ENCODE data around the gene WDR37.

Gene WDR37

GRCh38 chr10:1110674-1111119 lies 54.5 kb downstream of the WDR37 start:
- H3K27ac Mint-ChIP-seq, result peak overlapping the region; percentile 23 to 42 (median 32)
- peaks cover 71% of the 10 kb centered on the region for H3K36me3 Mint-ChIP-seq (ENCODE audit: low read depth)
- no peak for TF ChIP-seq CTCF (IDR thresholded peaks at IDR 0.05; ENCODE audit: unreplicated experiment in 3 of 3)
- H3K4me1 Mint-ChIP-seq, result no peaks in the 10 kb centered on the region
- no peaks in the 10 kb centered on the region for H3K27me3 Mint-ChIP-seq (ENCODE audit: low read depth)
- no peak overlapping the region for H3K4me3 Mint-ChIP-seq
- no peaks in the 10 kb centered on the region for H3K9me3 Mint-ChIP-seq

- TF ChIP-seq CTCF (IDR thresholded peaks at IDR 0.05; ENCODE audit: unreplicated experiment in 3 of 3), result no peak
- no peak overlapping the region for H3K4me3 Mint-ChIP-seq
- H3K27me3 Mint-ChIP-seq (ENCODE audit: low read depth), result no peaks in the 10 kb centered on the region
- no peak overlapping the region for H3K27ac Mint-ChIP-seq
- no peaks in the 10 kb centered on the region for H3K4me1 Mint-ChIP-seq
- peaks cover 73% of the 10 kb centered on the region for H3K36me3 Mint-ChIP-seq (ENCODE audit: low read depth)
- H3K9me3 Mint-ChIP-seq, result no peaks in the 10 kb centered on the region
Measured at GRCh38 chr10:1114315-1114714, 58.1 kb downstream of the WDR37 start.

- no peak for TF ChIP-seq CTCF (IDR thresholded peaks at IDR 0.05; ENCODE audit: unreplicated experiment in 3 of 3)
- H3K36me3 Mint-ChIP-seq (ENCODE audit: low read depth), result peaks cover 74% of the 10 kb centered on the region
- no peaks in the 10 kb centered on the region for H3K27me3 Mint-ChIP-seq (ENCODE audit: low read depth)
- H3K4me3 Mint-ChIP-seq, result no peak overlapping the region
- no peak overlapping the region for H3K27ac Mint-ChIP-seq
- peaks cover 2% of the 10 kb centered on the region for H3K4me1 Mint-ChIP-seq
- no peaks in the 10 kb centered on the region for H3K9me3 Mint-ChIP-seq
Measured at GRCh38 chr10:1114719-1115606, 58.8 kb downstream of the WDR37 start.

GRCh38 chr10:1115607-1115955 lies 59.4 kb downstream of the WDR37 start:
- Mint-ChIP-seq H3K27me3 (ENCODE audit: low read depth) (no peaks in the 10 kb centered on the region), H3K4me1 (peaks cover 9% of the 10 kb centered on the region), H3K27ac (no peak overlapping the region), H3K9me3 (no peaks in the 10 kb centered on the region), H3K36me3 (ENCODE audit: low read depth) (peaks cover 73% of the 10 kb centered on the region), H3K4me3 (no peak overlapping the region)
- TF ChIP-seq CTCF (IDR thresholded peaks at IDR 0.05; ENCODE audit: unreplicated experiment in 3 of 3), result no peak

- Mint-ChIP-seq H3K4me3 (no peak overlapping the region), H3K9me3 (no peaks in the 10 kb centered on the region), H3K36me3 (ENCODE audit: low read depth) (peaks cover 74% of the 10 kb centered on the region), H3K27ac (no peak overlapping the region), H3K4me1 (peaks cover 13% of the 10 kb centered on the region), H3K27me3 (ENCODE audit: low read depth) (no peaks in the 10 kb centered on the region)
- TF ChIP-seq CTCF (IDR thresholded peaks at IDR 0.05; ENCODE audit: unreplicated experiment in 3 of 3), result no peak
Measured at GRCh38 chr10:1116051-1116450, 59.9 kb downstream of the WDR37 start.
